ENCODE measurements around the gene MKX.
A peak's percentile ranks its signal among the peaks of the same experiment; 100 is the strongest.

The MKX gene

DNA sequence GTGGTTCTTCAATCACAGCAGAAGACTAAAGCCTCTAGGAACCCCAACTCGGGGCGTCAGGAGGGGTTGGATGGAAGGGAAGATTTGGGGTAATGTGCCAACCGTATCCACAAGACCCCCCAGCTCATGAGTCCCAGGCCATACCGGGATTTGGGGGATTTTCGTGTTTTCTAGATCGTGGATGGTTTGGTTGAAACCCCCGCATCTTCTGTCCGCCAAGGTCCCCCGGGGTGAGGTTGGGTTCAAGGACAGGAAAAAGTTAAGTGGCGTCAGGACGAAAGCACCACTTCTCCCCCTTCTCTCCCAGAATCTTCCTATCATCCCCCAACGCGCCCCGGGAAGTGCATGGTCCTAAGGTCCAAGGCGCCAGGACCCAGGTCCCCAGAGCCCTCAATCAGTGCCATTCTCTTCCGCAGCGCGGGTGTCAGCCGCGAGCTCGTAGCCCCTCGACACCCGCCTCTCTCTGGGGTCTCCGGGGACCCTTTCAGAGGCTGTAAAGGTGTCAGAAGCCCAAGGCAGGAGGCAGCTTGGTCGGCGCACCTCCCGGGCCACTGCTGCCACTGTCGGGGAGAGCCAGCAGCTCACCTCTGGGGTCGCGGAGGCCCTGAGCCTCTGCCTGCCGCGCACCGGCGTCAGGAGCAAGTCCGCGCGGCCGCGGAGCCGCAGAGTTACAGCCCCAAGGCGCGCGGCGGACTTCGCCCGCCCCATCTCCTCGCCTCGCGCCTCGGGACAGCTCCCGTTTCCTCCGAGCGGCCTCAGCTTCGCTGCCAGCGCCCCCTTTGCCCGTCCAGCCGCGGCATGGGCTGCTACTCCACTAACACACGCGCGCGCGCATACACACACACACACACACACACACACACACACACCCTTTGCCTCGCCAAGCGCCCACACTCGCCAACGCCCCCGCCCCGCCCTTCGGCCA, 1.5 kb downstream of the MKX start:
- H2AFZ ChIP-seq (ENCODE audit: low read depth, low read length): no peak overlapping the region
- H3K4me3 ChIP-seq (ENCODE audit: insufficient read depth in 1 of 2, low read depth in 1 of 2, low read length in 2 of 2): peak overlapping the region; percentile 65 to 82
- no peak overlapping the region for H2BK12ac ChIP-seq (ENCODE audit: low read length in 2 of 2)
- H3K9me3 ChIP-seq (ENCODE audit: control insufficient read depth, low read length): no peaks in the 10 kb centered on the region
- H2AK5ac ChIP-seq (ENCODE audit: low read length, severe bottlenecking): no peak overlapping the region
- H3K4ac ChIP-seq (ENCODE audit: low read depth in 1 of 2, low read length in 2 of 2): no peak overlapping the region
- H3K27me3 ChIP-seq (ENCODE audit: control insufficient read depth in 1 of 2, insufficient read depth in 1 of 2, low read length in 2 of 2): peaks cover 47 to 78% of the 10 kb centered on the region in 2 experiments
- no peak overlapping the region for H2BK5ac ChIP-seq (ENCODE audit: low read depth, low read length, poor library complexity, severe bottlenecking)
- no peak overlapping the region for H3K27ac ChIP-seq (ENCODE audit: low read length, poor library complexity, severe bottlenecking)
- H3K4me1 ChIP-seq (ENCODE audit: control insufficient read depth, insufficient read depth, low read depth, low read length): peaks cover 49% of the 10 kb centered on the region
- peak overlapping the region; percentile 63 for H3K9ac ChIP-seq (ENCODE audit: low read length)
- H4K91ac ChIP-seq (ENCODE audit: low read length): no peak overlapping the region
- peak overlapping the region in 1 of 2 experiments; percentile 91 for H3K23ac ChIP-seq (ENCODE audit: low read length in 2 of 2)
- 3% methylated on average over 64 of the region's 70 CpGs for WGBS
- no peak overlapping the region for H4K8ac ChIP-seq (ENCODE audit: low read length)
- peak; percentile 27 for DNase-seq
- H3K18ac ChIP-seq (ENCODE audit: low read depth in 1 of 2, low read length in 2 of 2): no peak overlapping the region
- no peaks in the 10 kb centered on the region for H3K79me1 ChIP-seq (replicated peaks; ENCODE audit: low read length, poor library complexity, severe bottlenecking)
- H3K36me3 ChIP-seq (ENCODE audit: control insufficient read depth in 1 of 2, insufficient read depth in 2 of 2, low read depth in 1 of 2, low read length in 2 of 2): no peaks in the 10 kb centered on the region
- H2BK15ac ChIP-seq (ENCODE audit: low read depth, poor library complexity, severe bottlenecking): no peak overlapping the region
- peak overlapping the region; percentile 98 for H3K4me2 ChIP-seq (ENCODE audit: low read length, poor library complexity, severe bottlenecking)
- no peak overlapping the region for H3K14ac ChIP-seq (ENCODE audit: low read length in 2 of 2)
- H2BK120ac ChIP-seq (ENCODE audit: low read depth, low read length): no peak overlapping the region

DNA sequence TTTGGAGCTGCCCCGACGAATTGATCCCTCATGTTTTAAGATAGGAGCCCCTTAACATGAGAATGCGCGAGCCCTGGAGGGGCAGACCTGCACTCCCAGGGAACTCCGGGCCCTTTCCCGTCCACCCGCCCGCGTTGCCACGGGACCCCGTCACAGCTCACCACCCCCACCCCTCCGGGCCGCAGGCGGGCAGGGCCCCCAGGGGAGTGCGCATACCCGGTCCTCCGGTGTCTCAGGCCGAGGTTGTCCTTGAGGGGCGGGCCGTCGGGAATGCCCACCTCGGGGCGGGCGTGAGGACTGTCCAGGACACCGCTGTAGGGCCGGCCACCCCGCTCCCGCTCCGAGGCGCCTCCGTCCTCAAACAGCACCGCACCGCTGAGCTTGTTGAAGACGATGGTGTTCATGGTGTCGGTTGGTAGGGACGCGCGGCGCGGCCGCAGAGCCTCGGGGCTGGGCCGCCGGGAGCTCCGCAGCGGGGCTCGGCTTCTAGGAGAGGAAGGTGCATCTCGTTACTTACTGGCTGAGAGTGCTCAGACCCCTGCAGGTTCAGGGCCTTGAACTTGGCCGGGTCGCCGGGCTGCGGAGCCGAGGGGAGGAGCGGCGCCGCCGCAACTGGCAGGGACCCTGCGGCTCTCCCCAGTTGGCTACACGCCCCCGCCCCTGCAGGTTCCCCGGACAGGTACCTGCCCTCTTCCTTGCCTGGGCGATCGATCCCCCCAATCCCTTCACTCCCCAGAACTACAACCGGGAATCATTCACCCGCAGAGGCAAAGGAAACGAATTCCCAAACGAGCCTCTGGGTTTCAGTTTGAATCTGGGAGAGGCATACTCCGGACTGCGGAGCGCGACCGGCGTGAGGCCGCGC, 2.4 kb downstream of the MKX start:
- Histone ChIP-seq H2BK15ac (ENCODE audit: low read depth, poor library complexity, severe bottlenecking) (no peak overlapping the region), H2AFZ (ENCODE audit: low read depth, low read length) (peak overlapping the region; percentile 46), H2AK5ac (ENCODE audit: low read length, severe bottlenecking) (no peak overlapping the region), H3K18ac (ENCODE audit: low read depth in 1 of 2, low read length in 2 of 2) (no peak overlapping the region), H2BK5ac (ENCODE audit: low read depth, low read length, poor library complexity, severe bottlenecking) (peak overlapping the region; percentile 86), H3K27me3 (ENCODE audit: control insufficient read depth in 1 of 2, insufficient read depth in 1 of 2, low read length in 2 of 2) (peaks cover 42 to 69% of the 10 kb centered on the region in 2 experiments), H3K4me1 (ENCODE audit: control insufficient read depth, insufficient read depth, low read depth, low read length) (peaks cover 49% of the 10 kb centered on the region), H3K79me1 (replicated peaks; ENCODE audit: low read length, poor library complexity, severe bottlenecking) (no peaks in the 10 kb centered on the region), H4K91ac (ENCODE audit: low read length) (no peak overlapping the region), H3K9ac (ENCODE audit: low read length) (peak overlapping the region; percentile 85), H3K27ac (ENCODE audit: low read length, poor library complexity, severe bottlenecking) (peak overlapping the region; percentile 90), H3K4ac (ENCODE audit: low read depth in 1 of 2, low read length in 2 of 2) (no peak overlapping the region), H3K4me2 (ENCODE audit: low read length, poor library complexity, severe bottlenecking) (peak overlapping the region; percentile 98), H3K36me3 (ENCODE audit: control insufficient read depth in 1 of 2, insufficient read depth in 2 of 2, low read depth in 1 of 2, low read length in 2 of 2) (no peaks in the 10 kb centered on the region), H2BK120ac (ENCODE audit: low read depth, low read length) (no peak overlapping the region), H4K8ac (ENCODE audit: low read length) (no peak overlapping the region), H3K4me3 (ENCODE audit: insufficient read depth in 1 of 2, low read depth in 1 of 2, low read length in 2 of 2) (peak overlapping the region; percentile 65 to 82), H2BK12ac (ENCODE audit: low read length in 2 of 2) (no peak overlapping the region), H3K14ac (ENCODE audit: low read length in 2 of 2) (no peak overlapping the region), H3K23ac (ENCODE audit: low read length in 2 of 2) (peak overlapping the region in 1 of 2 experiments; percentile 72), H3K9me3 (ENCODE audit: control insufficient read depth, low read length) (no peaks in the 10 kb centered on the region)
- DNase-seq: peak; percentile 35
- WGBS: under 1% methylated on average over 71 of the region's 75 CpGs

DNA sequence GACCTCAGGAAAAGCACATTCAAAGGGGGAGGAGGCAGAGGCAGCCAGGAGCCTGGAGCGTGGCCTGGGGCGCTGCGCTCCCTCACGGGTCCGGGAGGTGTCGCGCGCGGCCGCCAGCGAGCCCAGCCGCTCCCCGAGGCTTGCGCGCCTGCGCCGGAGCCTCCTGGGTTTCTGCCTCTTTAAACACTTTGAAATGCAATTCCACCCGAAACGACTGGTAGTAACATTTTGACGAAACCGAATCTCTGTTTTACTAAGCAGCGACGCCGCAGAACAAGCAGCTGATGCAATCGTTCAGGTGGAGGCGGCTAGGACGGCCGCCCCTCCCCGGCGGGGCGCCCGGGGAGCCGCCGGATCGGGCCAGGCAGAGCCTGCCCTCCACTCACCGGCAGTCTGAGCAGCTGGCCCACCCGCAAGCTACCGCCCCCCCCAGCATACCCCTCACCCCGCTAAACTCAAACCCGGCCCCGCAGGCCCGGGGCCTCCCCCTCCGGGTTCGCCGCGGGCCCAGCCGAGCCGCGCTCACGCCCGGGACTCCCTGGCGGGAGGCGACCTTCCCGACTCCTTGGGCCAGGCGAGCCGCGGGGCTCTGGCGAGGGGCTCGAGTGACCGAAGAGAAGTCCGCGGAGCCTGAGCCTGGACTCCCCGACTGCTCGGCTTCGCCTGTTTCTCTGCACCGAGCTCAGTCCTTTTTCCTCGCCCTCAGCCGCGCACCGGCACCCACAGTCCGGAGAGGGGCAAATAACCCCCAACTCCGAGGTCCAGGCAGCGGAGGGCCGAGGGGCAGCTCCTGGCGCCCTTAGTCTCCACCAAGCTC, 3.2 kb downstream of the MKX start:
- peak overlapping the region; percentile 90 for H3K27ac ChIP-seq (ENCODE audit: low read length, poor library complexity, severe bottlenecking)
- H3K23ac ChIP-seq (ENCODE audit: low read length in 2 of 2): peak overlapping the region in 1 of 2 experiments; percentile 72
- H4K91ac ChIP-seq (ENCODE audit: low read length): no peak overlapping the region
- H2AK5ac ChIP-seq (ENCODE audit: low read length, severe bottlenecking): no peak overlapping the region
- peak; percentile 76 for DNase-seq
- H4K8ac ChIP-seq (ENCODE audit: low read length): no peak overlapping the region
- peak overlapping the region; percentile 85 for H3K9ac ChIP-seq (ENCODE audit: low read length)
- peaks cover 49% of the 10 kb centered on the region for H3K4me1 ChIP-seq (ENCODE audit: control insufficient read depth, insufficient read depth, low read depth, low read length)
- no peak overlapping the region for H2BK15ac ChIP-seq (ENCODE audit: low read depth, poor library complexity, severe bottlenecking)
- no peak overlapping the region for H2BK12ac ChIP-seq (ENCODE audit: low read length in 2 of 2)
- H3K14ac ChIP-seq (ENCODE audit: low read length in 2 of 2): no peak overlapping the region
- no peak overlapping the region for H2BK120ac ChIP-seq (ENCODE audit: low read depth, low read length)
- peak overlapping the region; percentile 98 for H3K4me2 ChIP-seq (ENCODE audit: low read length, poor library complexity, severe bottlenecking)
- peaks cover 42 to 61% of the 10 kb centered on the region in 2 experiments for H3K27me3 ChIP-seq (ENCODE audit: control insufficient read depth in 1 of 2, insufficient read depth in 1 of 2, low read length in 2 of 2)
- no peaks in the 10 kb centered on the region for H3K36me3 ChIP-seq (ENCODE audit: control insufficient read depth in 1 of 2, insufficient read depth in 2 of 2, low read depth in 1 of 2, low read length in 2 of 2)
- WGBS: under 1% methylated on average over 75 of the region's 75 CpGs
- peak overlapping the region; percentile 46 for H2AFZ ChIP-seq (ENCODE audit: low read depth, low read length)
- peak overlapping the region; percentile 86 for H2BK5ac ChIP-seq (ENCODE audit: low read depth, low read length, poor library complexity, severe bottlenecking)
- no peaks in the 10 kb centered on the region for H3K79me1 ChIP-seq (replicated peaks; ENCODE audit: low read length, poor library complexity, severe bottlenecking)
- no peaks in the 10 kb centered on the region for H3K9me3 ChIP-seq (ENCODE audit: control insufficient read depth, low read length)
- H3K4ac ChIP-seq (ENCODE audit: low read depth in 1 of 2, low read length in 2 of 2): no peak overlapping the region
- peak overlapping the region; percentile 65 to 82 for H3K4me3 ChIP-seq (ENCODE audit: insufficient read depth in 1 of 2, low read depth in 1 of 2, low read length in 2 of 2)
- H3K18ac ChIP-seq (ENCODE audit: low read depth in 1 of 2, low read length in 2 of 2): peak overlapping the region in 1 of 2 experiments; percentile 54

All from mesenchymal stem cell (in vitro differentiated cells and primary cell).